Measurements from ENCODE around the gene AKR1C1.

- TF ChIP-seq TARDBP (IDR thresholded peaks at IDR 0.05), result no peak
- TF ChIP-seq FOXM1 (IDR thresholded peaks at IDR 0.05; ENCODE audit: borderline replicate concordance), result no peak
- TF ChIP-seq ELF4 (IDR thresholded peaks at IDR 0.05), result no peak
- no peak for TF ChIP-seq L3MBTL2 (conservative IDR thresholded peaks at IDR 0.05)
These were observed 25.9 kb upstream of the AKR1C1 start for GRCh38 chr10:4937346-4937745.

Data from HEK293T (cell line).